ENCODE results near the gene KAT8. TPM values are rescaled to one million over a fixed set of nuclear protein-coding genes. Genes with fewer than 3 reads are reported as not detected.
"Not testable (repeated sequence)": the region's sequence is repeated elsewhere in the genome, so short reads cannot be mapped to it uniquely, and the experiment has no call there.

Gene KAT8
- total RNA-seq, 1 experiment from 2014 or later, result 34.3 TPM

- peak; percentile 97 for DNase-seq (ENCODE audit: low read depth, low spot score)
- in situ Hi-C loops (cut with HindIII; ENCODE audit: low pct_unique_long_range_greater_than_20kb, low sequenced_read_pairs), result no loop called here
Measured at GRCh38 chr16:31094424-31095120, 22.9 kb upstream of the KAT8 start, which contains the start of gene VKORC1. VKORC1 (minus strand) TSS chr16:31094797; CDS start chr16:31094729, 68 bp downstream.

DNA sequence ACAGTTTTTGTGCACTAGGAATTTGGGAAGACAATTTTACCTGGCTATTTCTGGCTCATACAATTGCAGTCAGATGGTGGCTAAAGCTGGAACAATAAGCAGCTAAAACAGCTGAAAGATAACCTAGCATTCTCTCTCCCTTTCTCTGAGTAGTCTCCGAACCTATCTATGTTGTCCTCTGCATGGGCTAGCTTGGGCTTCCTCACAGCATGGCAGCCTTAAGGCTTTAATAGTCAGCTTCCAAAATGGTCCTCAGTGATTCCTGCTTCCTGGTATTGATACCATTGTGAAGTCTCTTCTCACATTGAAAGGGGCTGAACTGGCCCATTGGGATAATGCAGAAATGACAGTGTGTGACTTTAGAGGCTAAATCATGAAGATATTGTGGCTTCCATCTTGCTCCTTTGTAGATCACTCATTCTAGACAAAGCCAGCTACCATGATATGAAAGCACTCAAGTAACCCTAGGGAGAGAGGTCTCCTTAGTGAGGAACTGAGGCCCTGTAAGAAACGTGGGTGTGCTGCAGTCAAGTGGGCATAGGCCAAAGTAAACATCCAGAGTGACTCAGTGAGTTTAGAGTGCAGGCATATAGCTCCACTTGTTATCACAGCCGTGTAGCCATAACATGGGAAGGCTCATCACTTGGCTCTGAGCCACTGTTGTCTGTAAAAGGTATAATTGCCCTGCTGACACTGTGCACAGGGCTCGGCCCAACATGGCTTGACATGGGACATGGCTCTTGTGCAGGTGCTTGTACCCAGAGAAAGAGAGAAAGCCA is 17.4 kb upstream of the KAT8 start:
- in situ Hi-C loops (cut with HindIII; ENCODE audit: low pct_unique_long_range_greater_than_20kb, low sequenced_read_pairs), result no loop called here
- no peak for DNase-seq (ENCODE audit: low read depth, low spot score)

- in situ Hi-C loops (cut with HindIII; ENCODE audit: low pct_unique_long_range_greater_than_20kb, low sequenced_read_pairs); DNase-seq (ENCODE audit: low read depth, low spot score): not testable (repeated sequence)
Measured at GRCh38 chr16:31100876-31101641, 16.4 kb upstream of the KAT8 start.

GRCh38 chr16:31105677-31106213 is 11.7 kb upstream of the KAT8 start:
- in situ Hi-C loops (cut with HindIII; ENCODE audit: low pct_unique_long_range_greater_than_20kb, low sequenced_read_pairs), result no loop called here
- peak; percentile 77 for DNase-seq (ENCODE audit: low read depth, low spot score)

DNA sequence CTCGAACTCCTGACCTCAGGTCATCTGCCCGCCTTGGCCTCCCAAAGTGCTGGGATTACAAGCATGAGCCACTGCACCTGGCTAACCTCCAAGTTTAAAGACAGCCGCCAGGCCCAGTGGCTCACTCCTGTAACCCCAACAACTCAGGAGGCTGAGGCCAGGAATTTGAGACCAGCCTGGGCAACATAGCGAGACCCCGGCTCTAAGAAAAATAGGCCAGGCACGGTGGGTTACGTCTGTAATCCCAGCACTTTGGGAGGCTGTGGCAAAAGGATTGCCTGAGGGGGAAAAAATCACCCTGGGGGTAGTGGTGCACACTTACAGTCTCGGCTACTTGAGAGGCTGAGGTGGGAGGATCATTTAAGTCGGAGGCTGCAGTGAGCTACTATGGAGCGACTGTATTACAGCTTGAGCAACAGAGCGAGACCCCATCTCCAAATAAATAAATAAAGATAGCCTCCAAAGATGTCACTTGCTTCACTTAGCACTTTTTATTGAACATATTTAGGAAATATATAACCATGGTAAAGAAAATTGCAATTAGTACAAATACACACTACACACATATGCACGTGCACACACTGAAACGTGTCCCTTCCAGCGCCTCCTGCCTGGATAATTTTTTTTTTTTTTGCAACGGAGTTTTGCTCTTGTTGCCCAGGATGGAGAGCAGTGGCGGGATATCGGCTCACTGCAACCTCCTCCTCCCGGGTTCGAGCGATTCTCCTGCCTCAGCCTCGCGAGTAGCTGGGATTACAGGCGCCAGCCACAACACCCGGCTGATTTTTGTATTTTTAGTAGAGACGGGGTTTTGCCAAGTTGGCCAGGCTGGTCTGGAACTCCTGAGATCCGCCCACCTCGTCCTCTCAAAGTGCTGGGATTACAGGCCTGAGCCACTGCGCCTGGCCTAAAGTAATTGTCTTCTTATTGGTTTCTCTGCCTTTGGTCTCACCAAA is 10.7 kb upstream of the KAT8 start:
- no peak for DNase-seq (ENCODE audit: low read depth, low spot score)
- in situ Hi-C loops (cut with HindIII; ENCODE audit: low pct_unique_long_range_greater_than_20kb, low sequenced_read_pairs), result no loop called here

DNA sequence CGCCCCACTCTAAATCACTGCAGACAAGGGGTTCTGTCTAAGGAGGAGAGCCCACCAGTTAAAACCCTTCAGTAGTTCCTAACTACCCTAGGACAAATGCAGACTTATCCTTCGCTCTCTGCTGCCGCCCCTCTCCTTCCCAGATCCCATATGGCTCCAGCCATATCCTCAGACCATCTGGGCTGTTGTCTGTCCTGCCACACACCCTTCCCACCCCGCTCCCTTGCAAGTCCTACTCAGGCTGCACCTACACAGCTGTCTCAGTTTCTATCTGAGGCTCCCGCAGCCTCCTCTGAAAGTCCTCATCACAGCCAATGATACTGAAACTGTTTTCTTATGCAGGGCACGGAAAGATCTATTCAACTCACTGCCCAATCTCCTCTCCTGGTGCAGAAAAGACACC is 10.0 kb upstream of the KAT8 start:
- in situ Hi-C loops (cut with HindIII; ENCODE audit: low pct_unique_long_range_greater_than_20kb, low sequenced_read_pairs), result no loop called here
- DNase-seq (ENCODE audit: low read depth, low spot score), result no peak

- in situ Hi-C loops (cut with HindIII; ENCODE audit: low pct_unique_long_range_greater_than_20kb, low sequenced_read_pairs), result no loop called here
- peak; percentile 71 for DNase-seq (ENCODE audit: low read depth, low spot score)
Measured at GRCh38 chr16:31108035-31108793, 9.2 kb upstream of the KAT8 start, which contains the start of gene BCKDK. BCKDK (plus strand) TSS chr16:31108386; CDS start chr16:31109224, 838 bp downstream.

DNA sequence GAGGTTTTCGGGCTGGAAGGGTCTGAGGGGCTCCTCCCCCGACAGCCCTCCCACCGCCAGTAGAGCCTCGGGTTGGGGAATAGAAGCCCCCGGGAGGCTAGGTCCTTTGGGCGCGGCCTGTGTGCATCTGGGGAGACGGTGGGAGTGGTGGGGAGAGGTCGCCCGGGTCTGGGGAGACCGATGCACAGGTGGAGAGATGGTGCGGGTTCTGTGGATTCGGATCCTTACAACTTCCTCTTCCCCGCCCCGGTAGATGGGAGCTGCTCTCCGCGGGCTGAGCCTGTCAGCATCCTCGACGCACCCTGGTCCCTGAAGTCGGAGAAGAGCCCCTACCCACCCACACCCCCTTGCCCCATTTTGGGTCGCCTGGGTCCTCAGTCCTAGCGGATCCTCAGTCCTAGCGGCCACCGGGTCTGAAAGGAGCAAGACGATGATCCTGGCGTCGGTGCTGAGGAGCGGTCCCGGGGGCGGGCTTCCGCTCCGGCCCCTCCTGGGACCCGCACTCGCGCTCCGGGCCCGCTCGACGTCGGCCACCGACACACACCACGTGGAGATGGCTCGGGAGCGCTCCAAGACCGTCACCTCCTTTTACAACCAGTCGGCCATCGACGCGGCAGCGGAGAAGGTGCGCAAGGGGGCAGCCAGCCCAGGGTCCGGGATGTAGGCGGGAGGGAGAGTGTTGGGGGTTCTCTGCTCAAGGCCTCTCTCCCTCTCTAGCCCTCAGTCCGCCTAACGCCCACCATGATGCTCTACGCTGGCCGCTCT is 8.5 kb upstream of the KAT8 start:
- in situ Hi-C loops (cut with HindIII; ENCODE audit: low pct_unique_long_range_greater_than_20kb, low sequenced_read_pairs), result no loop called here
- no peak for DNase-seq (ENCODE audit: low read depth, low spot score)

DNA sequence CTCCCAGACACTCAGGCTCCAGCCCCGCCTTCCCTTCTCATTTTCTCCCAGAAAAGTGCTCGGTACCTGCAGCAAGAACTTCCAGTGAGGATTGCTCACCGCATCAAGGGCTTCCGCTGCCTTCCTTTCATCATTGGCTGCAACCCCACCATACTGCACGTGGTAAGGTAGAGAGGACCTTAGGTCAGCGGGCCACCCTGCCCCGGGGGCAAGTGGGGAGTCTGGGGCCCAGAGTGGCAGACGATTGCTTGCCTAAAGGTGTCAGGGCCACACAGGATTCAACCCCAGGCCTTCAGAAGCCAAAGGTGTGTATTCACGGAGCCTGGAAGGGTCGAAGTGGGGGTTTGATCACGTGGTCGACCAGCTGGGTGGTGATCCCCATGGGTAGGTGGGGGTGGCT is 7.8 kb upstream of the KAT8 start:
- in situ Hi-C loops (cut with HindIII; ENCODE audit: low pct_unique_long_range_greater_than_20kb, low sequenced_read_pairs), result no loop called here
- no peak for DNase-seq (ENCODE audit: low read depth, low spot score)

- in situ Hi-C loops (cut with HindIII; ENCODE audit: low pct_unique_long_range_greater_than_20kb, low sequenced_read_pairs), result no loop called here
- DNase-seq (ENCODE audit: low read depth, low spot score), result no peak
Measured at GRCh38 chr16:31110106-31111034, 7.1 kb upstream of the KAT8 start.

- DNase-seq (ENCODE audit: low read depth, low spot score), result no peak
- in situ Hi-C loops (cut with HindIII; ENCODE audit: low pct_unique_long_range_greater_than_20kb, low sequenced_read_pairs), result no loop called here
Measured at GRCh38 chr16:31111881-31112466, 5.5 kb upstream of the KAT8 start.

DNA sequence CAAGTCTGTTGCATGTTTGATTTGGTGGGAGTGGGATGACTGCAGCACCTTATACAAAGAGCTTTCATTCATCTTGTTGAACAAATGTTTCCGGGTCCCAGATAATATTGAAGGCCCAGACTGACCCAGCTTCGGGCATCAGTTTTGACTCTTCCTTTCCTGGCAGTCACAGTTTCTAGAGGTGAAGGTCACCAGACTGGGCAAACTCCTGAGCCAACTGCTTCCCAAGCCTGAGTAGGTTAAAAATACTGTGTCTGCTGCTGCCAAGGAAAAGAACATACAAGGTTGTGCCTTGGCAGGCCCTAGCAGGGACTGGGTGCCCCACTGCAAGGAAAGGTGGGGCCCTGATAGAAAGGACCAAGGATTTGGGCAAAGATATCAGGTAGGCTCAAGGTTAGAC is 4.8 kb upstream of the KAT8 start:
- no peak for DNase-seq (ENCODE audit: low read depth, low spot score)
- in situ Hi-C loops (cut with HindIII; ENCODE audit: low pct_unique_long_range_greater_than_20kb, low sequenced_read_pairs), result no loop called here

- DNase-seq (ENCODE audit: low read depth, low spot score), result no peak
- in situ Hi-C loops (cut with HindIII; ENCODE audit: low pct_unique_long_range_greater_than_20kb, low sequenced_read_pairs), result no loop called here
Measured at GRCh38 chr16:31113121-31114120, 4.0 kb upstream of the KAT8 start.
